HPDE6-E6E7 (cell line): ENCODE results near the gene DLG2.

Experiments
- DNase-seq: peaks from one replicate; pipeline ENCODE4 v3.0.0; 2011; ENCODE audit warnings: missing footprints; ENCODE audit errors: extremely low spot score

DLG2 gene

GRCh38 chr11:83583757-83584366 lies 2043.3 kb downstream of the DLG2 start:
- no peak for DNase-seq

GRCh38 chr11:83574519-83574918 lies 2052.6 kb downstream of the DLG2 start:
- DNase-seq = no peak

- no peak for DNase-seq
These were observed 2054.3 kb downstream of the DLG2 start for GRCh38 chr11:83572581-83573496.

GRCh38 chr11:83571302-83571701 lies 2055.8 kb downstream of the DLG2 start:
- no peak for DNase-seq

- DNase-seq = no peak
These were observed 2057.9 kb downstream of the DLG2 start for GRCh38 chr11:83569134-83569805.

- DNase-seq = no peak
These were observed 2058.6 kb downstream of the DLG2 start for GRCh38 chr11:83568516-83568915.

GRCh38 chr11:83566950-83567349 lies 2060.2 kb downstream of the DLG2 start:
- DNase-seq = no peak

- no peak for DNase-seq
These were observed 2062.3 kb downstream of the DLG2 start for GRCh38 chr11:83564870-83565269.

- DNase-seq = no peak
These were observed 2068.9 kb downstream of the DLG2 start for GRCh38 chr11:83558281-83558680.

GRCh38 chr11:83557653-83558052 lies 2069.5 kb downstream of the DLG2 start:
- DNase-seq = no peak

GRCh38 chr11:83554876-83555275 lies 2072.3 kb downstream of the DLG2 start:
- no peak for DNase-seq

- no peak for DNase-seq
These were observed 2077.0 kb downstream of the DLG2 start for GRCh38 chr11:83549984-83550667.

GRCh38 chr11:83546368-83546767 lies 2080.8 kb downstream of the DLG2 start:
- DNase-seq = no peak

GRCh38 chr11:83545494-83546260 lies 2081.5 kb downstream of the DLG2 start:
- DNase-seq = no peak

- no peak for DNase-seq
These were observed 2082.3 kb downstream of the DLG2 start for GRCh38 chr11:83544846-83545245.

- DNase-seq = no peak
These were observed 2083.3 kb downstream of the DLG2 start for GRCh38 chr11:83543706-83544439.

- DNase-seq = no peak
These were observed 2084.3 kb downstream of the DLG2 start for GRCh38 chr11:83542861-83543260.

- DNase-seq = no peak
These were observed 2086.4 kb downstream of the DLG2 start for GRCh38 chr11:83540728-83541127.

- no peak for DNase-seq
These were observed 2086.9 kb downstream of the DLG2 start for GRCh38 chr11:83540112-83540675.

GRCh38 chr11:83538286-83538685 lies 2088.9 kb downstream of the DLG2 start:
- no peak for DNase-seq
